Measurements from ENCODE around the gene RNPEP. TPM values are rescaled to one million over a fixed set of nuclear protein-coding genes. Genes with fewer than 3 reads are reported as not detected.

Gene RNPEP, protein sequence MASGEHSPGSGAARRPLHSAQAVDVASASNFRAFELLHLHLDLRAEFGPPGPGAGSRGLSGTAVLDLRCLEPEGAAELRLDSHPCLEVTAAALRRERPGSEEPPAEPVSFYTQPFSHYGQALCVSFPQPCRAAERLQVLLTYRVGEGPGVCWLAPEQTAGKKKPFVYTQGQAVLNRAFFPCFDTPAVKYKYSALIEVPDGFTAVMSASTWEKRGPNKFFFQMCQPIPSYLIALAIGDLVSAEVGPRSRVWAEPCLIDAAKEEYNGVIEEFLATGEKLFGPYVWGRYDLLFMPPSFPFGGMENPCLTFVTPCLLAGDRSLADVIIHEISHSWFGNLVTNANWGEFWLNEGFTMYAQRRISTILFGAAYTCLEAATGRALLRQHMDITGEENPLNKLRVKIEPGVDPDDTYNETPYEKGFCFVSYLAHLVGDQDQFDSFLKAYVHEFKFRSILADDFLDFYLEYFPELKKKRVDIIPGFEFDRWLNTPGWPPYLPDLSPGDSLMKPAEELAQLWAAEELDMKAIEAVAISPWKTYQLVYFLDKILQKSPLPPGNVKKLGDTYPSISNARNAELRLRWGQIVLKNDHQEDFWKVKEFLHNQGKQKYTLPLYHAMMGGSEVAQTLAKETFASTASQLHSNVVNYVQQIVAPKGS
- 32.6 and 42.4 TPM in 2 replicates for total RNA-seq

DNA sequence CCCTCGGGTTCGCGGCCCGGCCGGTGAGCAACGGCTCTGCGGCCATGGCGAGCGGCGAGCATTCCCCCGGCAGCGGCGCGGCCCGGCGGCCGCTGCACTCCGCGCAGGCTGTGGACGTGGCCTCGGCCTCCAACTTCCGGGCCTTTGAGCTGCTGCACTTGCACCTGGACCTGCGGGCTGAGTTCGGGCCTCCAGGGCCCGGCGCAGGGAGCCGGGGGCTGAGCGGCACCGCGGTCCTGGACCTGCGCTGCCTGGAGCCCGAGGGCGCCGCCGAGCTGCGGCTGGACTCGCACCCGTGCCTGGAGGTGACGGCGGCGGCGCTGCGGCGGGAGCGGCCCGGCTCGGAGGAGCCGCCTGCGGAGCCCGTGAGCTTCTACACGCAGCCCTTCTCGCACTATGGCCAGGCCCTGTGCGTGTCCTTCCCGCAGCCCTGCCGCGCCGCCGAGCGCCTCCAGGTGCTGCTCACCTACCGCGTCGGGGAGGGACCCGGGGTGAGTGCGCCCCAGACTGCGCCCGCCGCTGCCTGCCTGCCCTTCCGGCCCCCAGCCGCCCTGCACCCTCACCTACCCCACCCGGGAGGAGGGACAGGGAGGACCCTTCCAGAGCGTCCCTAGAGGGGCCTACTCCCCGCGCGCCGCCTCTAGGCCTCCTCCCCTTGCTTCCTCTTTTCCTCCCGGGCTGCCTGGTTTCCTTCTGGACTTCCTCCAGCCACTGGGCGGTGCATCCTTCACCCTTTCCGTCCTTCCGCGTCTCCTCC, at the start of gene RNPEP:
Gene RNPEP (plus strand): TSS at position 26 of the 757 bp plus-strand sequence. CDS start 19 bp downstream, at position 45.

DNA sequence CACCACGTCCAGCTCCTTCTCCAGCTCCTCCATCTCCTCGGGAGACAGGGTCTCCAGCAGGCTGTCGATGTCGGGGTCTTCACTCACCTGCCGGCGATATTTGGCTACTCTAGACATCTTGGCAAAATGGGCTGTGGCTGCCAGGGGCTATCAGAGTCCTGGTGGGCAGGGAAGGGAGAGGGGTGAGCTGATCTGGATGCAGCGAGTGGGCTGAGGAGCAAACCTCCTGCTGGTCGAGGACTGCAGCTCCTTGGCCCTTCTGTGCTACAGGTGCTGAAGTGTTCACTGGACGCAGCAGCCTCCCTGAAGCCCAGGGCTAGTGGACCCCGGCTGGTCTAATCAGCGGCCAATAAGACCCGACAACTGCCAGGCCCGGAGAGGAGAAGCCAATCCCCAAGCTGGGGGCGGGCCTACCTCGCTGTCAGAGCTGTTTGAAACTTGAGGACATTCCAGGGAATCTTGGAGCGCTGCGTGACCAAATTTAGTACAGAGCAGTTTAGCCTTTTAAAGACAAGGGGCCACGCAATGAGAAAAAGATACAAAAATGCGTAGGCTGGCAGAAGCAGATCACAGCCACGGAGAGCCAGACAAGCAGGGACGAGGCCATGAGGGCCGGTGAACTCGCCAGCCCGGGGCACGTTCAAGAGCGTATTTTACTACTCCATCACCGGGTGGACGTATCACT, 36.1 kb upstream of the RNPEP start, which contains the start of gene LMOD1:
Gene LMOD1 (minus strand): TSS at position 325 of the 685 bp plus-strand sequence. CDS start 208 bp downstream, at position 117.

DNA sequence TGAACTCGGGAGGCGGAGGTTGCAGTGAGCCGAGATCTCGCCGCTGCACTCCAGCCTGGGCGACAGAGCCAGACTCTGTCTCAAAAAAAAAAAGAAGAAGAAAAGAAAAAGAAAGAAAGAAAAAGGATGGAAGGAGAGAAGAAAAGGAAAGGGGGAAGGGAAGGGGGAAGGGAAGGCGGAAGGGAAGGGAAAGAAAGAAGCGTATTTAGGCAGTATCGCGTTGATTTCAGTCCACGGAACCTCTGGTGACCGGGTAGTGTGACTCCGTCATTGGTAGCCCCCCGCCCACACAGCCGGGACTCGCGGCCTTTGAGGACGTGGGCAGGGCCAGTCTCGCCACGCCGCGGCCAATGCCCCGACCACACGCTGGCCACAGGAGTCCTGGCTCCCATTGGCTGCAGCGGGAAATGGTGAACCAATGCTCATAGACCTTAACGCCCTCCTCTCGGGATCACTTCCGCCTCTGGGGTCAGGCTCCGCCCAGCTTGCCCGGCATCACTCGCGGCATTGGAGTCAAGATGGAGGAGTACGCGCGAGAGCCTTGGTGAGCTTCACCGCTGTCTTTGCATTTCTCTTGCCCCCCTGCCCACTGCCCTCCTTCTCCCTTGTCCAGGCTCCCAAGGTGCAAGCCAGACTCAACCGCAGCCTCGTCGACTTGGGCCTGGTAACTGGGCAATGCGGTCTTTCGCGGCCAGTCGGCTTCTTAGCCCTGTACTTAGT, 27.3 kb upstream of the RNPEP start, which contains the start of gene TIMM17A:
Gene TIMM17A (plus strand): TSS at position 495 of the 720 bp plus-strand sequence. CDS start 24 bp downstream, at position 519.

DNA sequence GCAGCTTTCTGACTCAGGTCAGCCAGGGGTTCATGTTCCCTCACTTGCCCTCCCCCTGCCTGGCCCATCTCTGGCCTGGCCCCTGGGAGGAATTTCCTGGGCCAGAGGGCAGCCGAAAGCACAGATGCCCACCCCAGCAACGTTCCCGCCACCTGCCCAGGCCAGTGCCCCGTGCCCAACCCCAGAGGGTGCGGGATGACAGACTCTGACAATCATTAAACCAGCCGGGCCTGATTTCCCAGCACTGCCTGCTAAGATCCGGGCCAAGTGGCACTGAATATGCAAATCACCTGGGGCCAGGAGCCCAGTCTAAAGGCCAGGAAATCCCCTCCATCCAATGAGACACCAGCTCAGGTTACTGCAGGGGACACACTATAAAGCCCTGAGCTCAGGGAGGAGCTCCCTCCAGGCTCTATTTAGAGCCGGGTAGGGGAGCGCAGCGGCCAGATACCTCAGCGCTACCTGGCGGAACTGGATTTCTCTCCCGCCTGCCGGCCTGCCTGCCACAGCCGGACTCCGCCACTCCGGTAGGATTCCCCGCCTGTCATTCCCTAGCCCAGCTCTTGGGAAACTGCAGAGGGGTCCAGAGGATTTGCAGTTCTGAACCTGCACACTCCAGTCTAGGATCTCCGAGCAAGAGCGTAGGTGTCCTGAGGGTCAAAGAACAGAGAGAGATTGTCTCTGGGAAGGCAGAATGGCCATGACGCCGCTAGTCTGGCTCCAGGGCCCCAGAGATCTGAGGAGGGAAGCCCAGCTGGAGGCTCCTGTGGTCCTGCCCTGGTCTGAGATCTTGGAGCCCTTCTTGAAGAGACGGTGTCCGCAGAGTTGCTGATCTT, 27.9 kb downstream of the RNPEP start, which contains the start of gene ELF3:
Gene ELF3 (plus strand): TSS at position 408 of the 836 bp plus-strand sequence. CDS start 550 bp downstream, outside the sequence.

Other genes starting within 250 kb of the RNPEP start
- gene IPO9, start 153.5 kb upstream of the RNPEP start, total RNA-seq = 29.2 and 29.3 TPM in 2 replicates
- gene SHISA4, start 93.8 kb upstream of the RNPEP start, total RNA-seq = 7.7 and 11.1 TPM in 2 replicates
- gene LMOD1, start 36.1 kb upstream of the RNPEP start, total RNA-seq = 0.09 and 1.2 TPM in 2 replicates
- 79.8 and 90.1 TPM in 2 replicates for gene TIMM17A, start 27.1 kb upstream of the RNPEP start, total RNA-seq
- 0.09 and 0.18 TPM in 2 replicates for gene ELF3, start 27.9 kb downstream of the RNPEP start, total RNA-seq
- not detected in 2 replicates for gene GPR37L1, start 140.3 kb downstream of the RNPEP start, total RNA-seq
- gene ARL8A, start 162.1 kb downstream of the RNPEP start, total RNA-seq = 21.5 and 23.0 TPM in 2 replicates
- not detected in 2 replicates for gene PTPN7, start 178.0 kb downstream of the RNPEP start, total RNA-seq
- gene LGR6, start 211.2 kb downstream of the RNPEP start, total RNA-seq = under 0.01 TPM in 1 of 2 replicates, not detected in the other